SK-N-SH treated with all-trans-retinoic acid at 6 μM for 48 hours (cell line): ENCODE data around the gene TIMM10B.

Source experiments
- ATAC-seq: fragments of 200-7000 bp; cut with Tn5 transposase; 3 replicates; pipeline ENCODE4 v1.9.1; 2020; ENCODE audit warnings: mild to moderate bottlenecking, moderate library complexity
- ARNTL ChIP-seq: fragments of 450-650 bp; formaldehyde crosslinking; IDR thresholded peaks from 2 replicates; pipeline ENCODE4 v1.5.0; 2020; ENCODE audit warnings: low read depth, mild to moderate bottlenecking, moderate library complexity, borderline replicate concordance
- BACH2 ChIP-seq: fragments of 250-450 bp; sonication (Bioruptor Pico); IDR thresholded peaks from 2 replicates; pipeline ENCODE4 v1.9.0; 2021; ENCODE audit warnings: mild to moderate bottlenecking, borderline replicate concordance
- CREB5 ChIP-seq: fragments of 250-450 bp; sonication (Bioruptor Pico); IDR thresholded peaks from 2 replicates; pipeline ENCODE4 v1.5.1; 2020; ENCODE audit warnings: low read depth, mild to moderate bottlenecking, moderate library complexity
- CSRNP3 ChIP-seq: fragments of 250-450 bp; sonication (Bioruptor Pico); IDR thresholded peaks from 2 replicates; pipeline ENCODE4 v1.5.1; 2021; ENCODE audit warnings: mild to moderate bottlenecking, moderate library complexity
- ISL1 ChIP-seq: fragments of 250-450 bp; sonication (Bioruptor Pico); IDR thresholded peaks from 2 replicates; pipeline ENCODE4 v2.1.2; 2022; ENCODE audit warnings: mild to moderate bottlenecking, moderate library complexity
- OSR1 ChIP-seq: fragments of 250-450 bp; sonication (Bioruptor Pico); IDR thresholded peaks from 2 replicates; pipeline ENCODE4 v1.8.0; 2022; ENCODE audit warnings: moderate library complexity, mild to moderate bottlenecking, inconsistent platforms
- PATZ1 ChIP-seq: fragments of 250-450 bp; sonication (Bioruptor Pico); IDR thresholded peaks from 2 replicates; pipeline ENCODE4 v1.8.0; 2020; ENCODE audit warnings: mild to moderate bottlenecking, moderate library complexity, borderline replicate concordance
- PPARA ChIP-seq: fragments of 250-450 bp; sonication (Bioruptor Pico); IDR thresholded peaks from 2 replicates; pipeline ENCODE4 v1.5.0; 2020; ENCODE audit warnings: mild to moderate bottlenecking, borderline replicate concordance
- RARB ChIP-seq: fragments of 250-450 bp; sonication (Bioruptor Pico); IDR thresholded peaks from 2 replicates; pipeline ENCODE4 v1.8.0; 2021; ENCODE audit warnings: mild to moderate bottlenecking, moderate library complexity
- TCF4 ChIP-seq: fragments of 250-450 bp; sonication (Bioruptor Pico); IDR thresholded peaks from 2 replicates; pipeline ENCODE4 v1.8.0; 2021; ENCODE audit warnings: mild to moderate bottlenecking, moderate library complexity, borderline replicate concordance
- TOX ChIP-seq: fragments of 250-450 bp; sonication (Bioruptor Pico); IDR thresholded peaks from 2 replicates; pipeline ENCODE4 v1.8.0; 2021; ENCODE audit warnings: mild to moderate bottlenecking, moderate library complexity, borderline replicate concordance
- TSHZ2 ChIP-seq: fragments of 250-450 bp; sonication (Bioruptor Pico); IDR thresholded peaks from 2 replicates; pipeline ENCODE4 v1.5.0; 2020; ENCODE audit warnings: mild to moderate bottlenecking, moderate library complexity
- ZC3H10 ChIP-seq: fragments of 250-450 bp; sonication (Bioruptor Pico); IDR thresholded peaks from 2 replicates; pipeline ENCODE4 v1.5.1; 2021; ENCODE audit warnings: mild to moderate bottlenecking, moderate library complexity
- ZFP30 ChIP-seq: fragments of 450-650 bp; formaldehyde crosslinking; IDR thresholded peaks from 2 replicates; pipeline ENCODE4 v1.5.0; 2022; ENCODE audit warnings: mild to moderate bottlenecking, moderate library complexity

The TIMM10B gene

GRCh38 chr11:6504166-6504565 lies 22.9 kb downstream of the TIMM10B start (continued):
- no peak for TF ChIP-seq TSHZ2 (CRISPR knock-in tag)

GRCh38 chr11:6505577-6506240 lies 24.4 kb downstream of the TIMM10B start:
- TF ChIP-seq RARB (CRISPR knock-in tag) (no peak), TOX (CRISPR knock-in tag) (no peak), TSHZ2 (CRISPR knock-in tag) (no peak), OSR1 (CRISPR knock-in tag) (no peak), PATZ1 (no peak), ARNTL (CRISPR knock-in tag) (no peak), ISL1 (peak; percentile 22; the same call in 1 of the 2 replicates)
- ATAC-seq: peak; percentile 91

- TF ChIP-seq TSHZ2 (CRISPR knock-in tag): no peak
- TF ChIP-seq CSRNP3 (CRISPR knock-in tag): no peak
- no peak for TF ChIP-seq OSR1 (CRISPR knock-in tag)
- no peak for TF ChIP-seq BACH2 (CRISPR knock-in tag)
- TF ChIP-seq ISL1: no peak
- no peak for TF ChIP-seq ZFP30 (CRISPR knock-in tag)
- TF ChIP-seq PPARA (CRISPR knock-in tag): no peak
- TF ChIP-seq TCF4 (CRISPR knock-in tag): no peak
- no peak for ATAC-seq
Observed at GRCh38 chr11:6516865-6517264, 35.6 kb downstream of the TIMM10B start.

GRCh38 chr11:6520265-6520664 lies 39.0 kb downstream of the TIMM10B start:
- ATAC-seq: no peak
- TF ChIP-seq ZFP30 (CRISPR knock-in tag): no peak
- TF ChIP-seq ARNTL (CRISPR knock-in tag): no peak
- no peak for TF ChIP-seq CREB5 (CRISPR knock-in tag)
- no peak for TF ChIP-seq ISL1
- TF ChIP-seq OSR1 (CRISPR knock-in tag): no peak
- TF ChIP-seq TSHZ2 (CRISPR knock-in tag): no peak
- no peak for TF ChIP-seq ZC3H10 (CRISPR knock-in tag)
- TF ChIP-seq CSRNP3 (CRISPR knock-in tag): no peak
